Tongue (tissue), 3 donors: ENCODE measurements around the gene TUBA8. TPM values are rescaled to one million over a fixed set of nuclear protein-coding genes. Genes with fewer than 3 reads are reported as not detected.
"Not testable (repeated sequence)": the region's sequence is repeated elsewhere in the genome, so short reads cannot be mapped to it uniquely, and the experiment has no call there.

Experiments
- DNase-seq: peaks from one replicate; pipeline ENCODE4 v3.0.0-alpha.2; 2015
- small RNA-seq: library from RNA; depleted of rRNA; stranded (forward); fragments of <200 nt; gene quantifications from one replicate; pipeline ENCODE3, GENCODE V24; 2014; ENCODE audit warnings: low replicate concordance
- total RNA-seq: library from RNA; depleted of rRNA; stranded (reverse); fragments of >200 nt; gene quantifications from one replicate; pipeline ENCODE4 v1.2.3, GENCODE V29; 2014

The TUBA8 gene
- total RNA-seq, 1 donor from 2014 or later, result 13.3 TPM

DNA sequence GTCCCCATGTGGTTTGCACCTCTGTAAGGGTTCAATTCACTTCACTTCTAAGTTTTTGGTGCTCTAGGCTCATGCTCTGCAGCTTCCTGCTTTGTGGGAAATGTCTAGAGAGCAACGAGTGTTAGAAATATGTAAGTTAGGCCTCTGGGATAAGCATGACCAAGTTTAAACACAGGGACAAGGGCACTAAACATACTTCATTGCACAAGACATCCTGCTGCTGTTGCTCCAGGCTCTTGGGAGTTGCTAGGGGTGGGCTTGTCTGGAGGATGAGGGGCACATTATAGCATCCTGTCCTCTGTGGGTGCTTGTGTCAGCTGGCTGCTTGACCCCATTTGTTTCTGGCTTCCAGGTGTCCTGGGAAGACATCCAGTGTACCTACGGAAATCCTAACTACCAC is 62.8 kb downstream of the TUBA8 start:
- DNase-seq, result not testable (repeated sequence)

Small RNAs within 50 kb of the gene (small RNA-seq; reads per million reads assigned to genes)
- gene AC016027.5, result not detected

Other genes with a start within 250 kb of the TUBA8 start
- 41.0 TPM for gene MICAL3, start 86.2 kb upstream of the TUBA8 start, total RNA-seq
- 18.1 TPM for gene PEX26, start 32.8 kb upstream of the TUBA8 start, total RNA-seq
- gene USP18, start 39.4 kb downstream of the TUBA8 start, total RNA-seq, result 4.1 TPM